Glomerular visceral epithelial cell (primary cell): ENCODE results near the gene CTU2.

ENCODE experiments used
- DNase-seq: peaks from one replicate; pipeline ENCODE4 v3.0.0-alpha.2; 2016; ENCODE audit errors: extremely low spot score

CTU2 gene

GRCh38 chr16:88714420-88715302 lies 8.4 kb downstream of the CTU2 start:
- DNase-seq, result no peak

GRCh38 chr16:88715312-88716190 lies 9.2 kb downstream of the CTU2 start:
- no peak for DNase-seq

GRCh38 chr16:88716201-88716600 lies 9.9 kb downstream of the CTU2 start:
- DNase-seq, result no peak

- DNase-seq, result no peak
These were observed 10.3 kb downstream of the CTU2 start for GRCh38 chr16:88716601-88717001.

- no peak for DNase-seq
These were observed 11.9 kb downstream of the CTU2 start for GRCh38 chr16:88718178-88718577.

- DNase-seq, result no peak
These were observed 13.1 kb downstream of the CTU2 start for GRCh38 chr16:88719267-88719932.

GRCh38 chr16:88719933-88720296 lies 13.6 kb downstream of the CTU2 start:
- DNase-seq, result no peak

GRCh38 chr16:88720396-88720970 lies 14.2 kb downstream of the CTU2 start:
- DNase-seq, result no peak

- DNase-seq, result no peak
These were observed 14.9 kb downstream of the CTU2 start for GRCh38 chr16:88721236-88721635.

- DNase-seq, result no peak
These were observed 15.8 kb downstream of the CTU2 start for GRCh38 chr16:88721815-88722755.

GRCh38 chr16:88722784-88723506 lies 16.6 kb downstream of the CTU2 start:
- no peak for DNase-seq

GRCh38 chr16:88723507-88723887 lies 17.2 kb downstream of the CTU2 start:
- DNase-seq, result no peak

- DNase-seq, result no peak
These were observed 17.6 kb downstream of the CTU2 start for GRCh38 chr16:88723911-88724310.

GRCh38 chr16:88724855-88725555 lies 18.7 kb downstream of the CTU2 start:
- DNase-seq, result no peak

GRCh38 chr16:88725609-88726407 lies 19.5 kb downstream of the CTU2 start:
- DNase-seq, result no peak

GRCh38 chr16:88726408-88726749 lies 20.1 kb downstream of the CTU2 start:
- no peak for DNase-seq

GRCh38 chr16:88726981-88727380 lies 20.7 kb downstream of the CTU2 start:
- DNase-seq, result no peak

GRCh38 chr16:88727871-88728270 lies 21.6 kb downstream of the CTU2 start:
- no peak for DNase-seq
